ENCODE data around the gene EXOC2. TPM values are rescaled to one million over a fixed set of nuclear protein-coding genes. Genes with fewer than 3 reads are reported as not detected.

Gene EXOC2
- total RNA-seq, 1 donor from 2014 or later: 44.4 TPM

DNA sequence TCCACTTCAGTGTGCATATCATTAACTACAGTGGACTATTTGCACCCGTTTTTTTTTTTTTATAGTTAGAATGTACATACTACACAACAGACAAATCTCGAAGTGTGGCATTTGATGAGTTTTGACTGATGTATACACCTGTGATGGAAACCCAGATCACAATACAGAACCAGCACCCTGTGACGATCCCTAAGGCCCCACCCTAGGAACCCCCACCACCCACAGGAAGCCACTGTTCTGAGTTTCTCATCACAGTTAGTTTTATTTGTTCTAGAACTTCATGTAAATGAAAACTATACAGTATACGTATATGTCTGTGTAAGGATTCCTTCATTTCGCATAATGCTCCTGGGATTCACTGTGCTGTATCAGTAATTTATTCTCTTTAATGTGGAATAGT is 198.5 kb downstream of the EXOC2 start:
- Histone ChIP-seq H3K4me1 (ENCODE audit: insufficient read depth, low read length) (no peaks in the 10 kb centered on the region), H4K20me1 (ENCODE audit: insufficient read depth, low read length) (no peaks in the 10 kb centered on the region), H2AFZ (ENCODE audit: low read depth, low read length) (no peak overlapping the region), H3K36me3 (ENCODE audit: insufficient read depth, low read length) (peaks cover 11% of the 10 kb centered on the region), H3K79me2 (ENCODE audit: insufficient read depth, low read length) (no peaks in the 10 kb centered on the region), H3K4me3 (ENCODE audit: insufficient read depth, low read depth, low read length) (no peak overlapping the region), H3K9ac (ENCODE audit: low read length) (no peak overlapping the region), H3K4me2 (ENCODE audit: low read length) (no peak overlapping the region), H3K9me3 (ENCODE audit: insufficient read depth, low read depth, low read length) (no peaks in the 10 kb centered on the region), H3K27me3 (ENCODE audit: insufficient read depth, low read length) (no peaks in the 10 kb centered on the region), H3K27ac (ENCODE audit: low read depth, low read length) (no peak overlapping the region)
- Mint-ChIP-seq H3K4me1 (ENCODE audit: low read depth, unreplicated experiment) (peaks cover 10% of the 10 kb centered on the region), H3K9me3 (ENCODE audit: unreplicated experiment) (no peaks in the 10 kb centered on the region), H3K4me3 (ENCODE audit: unreplicated experiment) (no peak overlapping the region), H3K36me3 (ENCODE audit: low read depth, unreplicated experiment) (peaks cover 23% of the 10 kb centered on the region), H3K27me3 (ENCODE audit: low read depth, unreplicated experiment) (no peaks in the 10 kb centered on the region), H3K27ac (ENCODE audit: unreplicated experiment) (no peak overlapping the region)
- DNase-seq (ENCODE audit: low read depth) (no peak), FAIRE-seq (no peak)
- no peak for TF ChIP-seq EZH2 (IDR thresholded peaks at IDR 0.05; ENCODE audit: insufficient read depth, low read length)
- TF ChIP-seq, protein P1, sequence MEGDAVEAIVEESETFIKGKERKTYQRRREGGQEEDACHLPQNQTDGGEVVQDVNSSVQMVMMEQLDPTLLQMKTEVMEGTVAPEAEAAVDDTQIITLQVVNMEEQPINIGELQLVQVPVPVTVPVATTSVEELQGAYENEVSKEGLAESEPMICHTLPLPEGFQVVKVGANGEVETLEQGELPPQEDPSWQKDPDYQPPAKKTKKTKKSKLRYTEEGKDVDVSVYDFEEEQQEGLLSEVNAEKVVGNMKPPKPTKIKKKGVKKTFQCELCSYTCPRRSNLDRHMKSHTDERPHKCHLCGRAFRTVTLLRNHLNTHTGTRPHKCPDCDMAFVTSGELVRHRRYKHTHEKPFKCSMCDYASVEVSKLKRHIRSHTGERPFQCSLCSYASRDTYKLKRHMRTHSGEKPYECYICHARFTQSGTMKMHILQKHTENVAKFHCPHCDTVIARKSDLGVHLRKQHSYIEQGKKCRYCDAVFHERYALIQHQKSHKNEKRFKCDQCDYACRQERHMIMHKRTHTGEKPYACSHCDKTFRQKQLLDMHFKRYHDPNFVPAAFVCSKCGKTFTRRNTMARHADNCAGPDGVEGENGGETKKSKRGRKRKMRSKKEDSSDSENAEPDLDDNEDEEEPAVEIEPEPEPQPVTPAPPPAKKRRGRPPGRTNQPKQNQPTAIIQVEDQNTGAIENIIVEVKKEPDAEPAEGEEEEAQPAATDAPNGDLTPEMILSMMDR (IDR thresholded peaks at IDR 0.05; ENCODE audit: insufficient read depth, low read depth, low read length): no peak

DNA sequence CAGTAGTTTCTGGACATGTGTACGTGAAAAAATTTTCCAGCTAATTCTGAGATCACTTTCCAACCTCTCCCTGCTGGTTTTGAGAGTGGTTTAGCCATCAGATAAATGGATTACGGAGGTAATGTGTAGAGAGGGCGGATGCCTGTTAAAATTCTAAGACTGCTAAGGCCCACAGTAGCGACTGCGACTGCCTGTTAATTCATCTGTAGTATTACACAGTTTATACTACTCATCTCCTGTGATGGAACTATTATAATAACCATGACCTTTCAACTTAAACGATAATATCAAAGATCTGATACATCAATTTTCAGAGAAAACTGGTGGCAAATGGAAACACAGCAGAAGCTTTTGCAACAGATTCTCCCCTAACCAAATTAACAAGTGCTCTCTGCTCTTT is 199.1 kb downstream of the EXOC2 start:
- H3K27ac ChIP-seq (ENCODE audit: low read depth, low read length): no peak overlapping the region
- Mint-ChIP-seq H3K27me3 (ENCODE audit: low read depth, unreplicated experiment) (no peaks in the 10 kb centered on the region), H3K27ac (ENCODE audit: unreplicated experiment) (peak overlapping the region; percentile 53), H3K4me1 (ENCODE audit: low read depth, unreplicated experiment) (peaks cover 5% of the 10 kb centered on the region), H3K4me3 (ENCODE audit: unreplicated experiment) (no peak overlapping the region), H3K36me3 (ENCODE audit: low read depth, unreplicated experiment) (peaks cover 23% of the 10 kb centered on the region), H3K9me3 (ENCODE audit: unreplicated experiment) (no peaks in the 10 kb centered on the region)
- DNase-seq (ENCODE audit: low read depth) (no peak), FAIRE-seq (no peak)
- peaks cover 11% of the 10 kb centered on the region for H3K36me3 ChIP-seq (ENCODE audit: insufficient read depth, low read length)
- no peak overlapping the region for H3K4me2 ChIP-seq (ENCODE audit: low read length)
- no peaks in the 10 kb centered on the region for H3K79me2 ChIP-seq (ENCODE audit: insufficient read depth, low read length)
- TF ChIP-seq EZH2 (IDR thresholded peaks at IDR 0.05; ENCODE audit: insufficient read depth, low read length): no peak
- TF ChIP-seq, protein P1 (IDR thresholded peaks at IDR 0.05; ENCODE audit: insufficient read depth, low read depth, low read length): no peak
- no peak overlapping the region for H2AFZ ChIP-seq (ENCODE audit: low read depth, low read length)
- H4K20me1 ChIP-seq (ENCODE audit: insufficient read depth, low read length): no peaks in the 10 kb centered on the region
- no peaks in the 10 kb centered on the region for H3K27me3 ChIP-seq (ENCODE audit: insufficient read depth, low read length)
- no peaks in the 10 kb centered on the region for H3K9me3 ChIP-seq (ENCODE audit: insufficient read depth, low read depth, low read length)
- H3K4me1 ChIP-seq (ENCODE audit: insufficient read depth, low read length): no peaks in the 10 kb centered on the region
- H3K9ac ChIP-seq (ENCODE audit: low read length): no peak overlapping the region
- H3K4me3 ChIP-seq (ENCODE audit: insufficient read depth, low read depth, low read length): no peak overlapping the region

DNA sequence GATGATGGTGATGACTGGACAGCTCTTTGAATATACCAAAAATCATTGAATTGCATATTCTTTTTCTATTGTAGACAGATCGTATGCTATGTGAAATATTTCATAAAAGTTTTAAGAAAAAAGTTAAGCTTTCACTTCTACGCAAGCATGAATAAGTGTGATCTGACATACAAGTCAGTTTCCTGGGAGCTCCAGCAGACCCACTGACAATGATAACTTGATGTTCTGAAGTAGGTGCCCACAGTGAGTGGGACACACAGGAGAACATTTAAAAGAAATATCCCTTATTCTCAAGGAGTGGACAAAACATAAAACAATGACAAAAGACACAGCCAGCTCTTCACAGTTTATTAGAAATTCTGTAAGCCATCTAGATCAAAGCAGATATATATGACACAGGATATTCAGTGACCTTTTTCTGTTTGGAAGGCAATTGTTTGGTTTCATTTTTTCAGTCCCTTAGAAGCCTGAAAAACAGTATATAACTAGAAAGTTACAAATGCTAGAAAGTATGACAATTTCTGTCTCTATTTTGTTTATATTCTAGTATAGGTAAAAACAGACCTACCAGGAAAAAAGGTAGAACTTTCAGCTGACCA is 200.0 kb downstream of the EXOC2 start:
- H3K4me1 Mint-ChIP-seq (ENCODE audit: low read depth, unreplicated experiment): no peaks in the 10 kb centered on the region
- Histone ChIP-seq H3K36me3 (ENCODE audit: insufficient read depth, low read length) (peaks cover 8% of the 10 kb centered on the region), H3K27me3 (ENCODE audit: insufficient read depth, low read length) (no peaks in the 10 kb centered on the region), H3K79me2 (ENCODE audit: insufficient read depth, low read length) (no peaks in the 10 kb centered on the region), H4K20me1 (ENCODE audit: insufficient read depth, low read length) (no peaks in the 10 kb centered on the region), H3K27ac (ENCODE audit: low read depth, low read length) (no peak overlapping the region), H2AFZ (ENCODE audit: low read depth, low read length) (no peak overlapping the region), H3K4me2 (ENCODE audit: low read length) (no peak overlapping the region), H3K9ac (ENCODE audit: low read length) (no peak overlapping the region), H3K4me1 (ENCODE audit: insufficient read depth, low read length) (no peaks in the 10 kb centered on the region), H3K9me3 (ENCODE audit: insufficient read depth, low read depth, low read length) (no peaks in the 10 kb centered on the region), H3K4me3 (ENCODE audit: insufficient read depth, low read depth, low read length) (no peak overlapping the region)
- no peaks in the 10 kb centered on the region for H3K27me3 Mint-ChIP-seq (ENCODE audit: low read depth, unreplicated experiment)
- peaks cover 23% of the 10 kb centered on the region for H3K36me3 Mint-ChIP-seq (ENCODE audit: low read depth, unreplicated experiment)
- H3K4me3 Mint-ChIP-seq (ENCODE audit: unreplicated experiment): no peak overlapping the region
- no peak for FAIRE-seq
- TF ChIP-seq EZH2 (IDR thresholded peaks at IDR 0.05; ENCODE audit: insufficient read depth, low read length): no peak
- TF ChIP-seq, protein P1 (IDR thresholded peaks at IDR 0.05; ENCODE audit: insufficient read depth, low read depth, low read length): no peak
- no peak overlapping the region for H3K27ac Mint-ChIP-seq (ENCODE audit: unreplicated experiment)
- H3K9me3 Mint-ChIP-seq (ENCODE audit: unreplicated experiment): no peaks in the 10 kb centered on the region
- no peak for DNase-seq (ENCODE audit: low read depth)
